ENCODE data around the gene ACBD4. TPM values are rescaled to one million over a fixed set of nuclear protein-coding genes. Genes with fewer than 3 reads are reported as not detected.

Gene ACBD4
- total and polyA plus RNA-seq, 2 donors (not counting 3 experiments of a cell fraction or from before 2014, with no cell fraction given) = 4.5 to 7.5 TPM

DNA sequence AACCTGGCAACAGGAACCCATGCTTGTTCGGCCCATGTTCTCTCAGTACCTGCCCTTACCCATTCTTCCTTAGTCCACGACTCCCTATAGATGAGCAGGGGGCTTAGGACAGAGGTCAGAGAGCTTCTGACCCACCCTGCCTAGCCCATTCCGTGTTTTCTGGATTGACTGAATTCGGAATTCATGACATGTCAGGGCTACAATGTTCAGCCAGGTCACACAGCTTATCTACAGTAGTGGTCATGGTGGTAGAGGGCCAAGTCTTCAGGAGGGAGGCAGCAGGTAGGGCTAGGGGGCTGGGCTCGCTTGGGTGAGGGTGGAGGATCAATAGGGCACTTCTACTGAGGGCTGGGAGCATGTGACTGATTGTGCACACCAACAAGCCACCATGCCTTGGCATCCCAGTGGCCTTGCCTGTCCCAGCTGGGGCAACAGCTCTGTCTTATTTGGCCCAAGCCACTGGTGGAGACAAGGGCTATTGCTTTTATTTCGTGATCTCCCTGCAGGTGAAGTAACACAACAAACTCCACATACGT is 29.3 kb downstream of the ACBD4 start:
- FAIRE-seq (no peak), DNase-seq (ENCODE audit: low read depth, low spot score) (no peak)
- peaks cover 11% of the 10 kb centered on the region for H3K79me2 ChIP-seq (ENCODE audit: control insufficient read depth, insufficient read depth, low read length)
- H3K4me1 ChIP-seq (ENCODE audit: control insufficient read depth, extremely low read depth, insufficient read depth, low read length) = peaks cover 7% of the 10 kb centered on the region
- no peaks in the 10 kb centered on the region for H3K27me3 ChIP-seq (ENCODE audit: control insufficient read depth in 2 of 2, insufficient read depth in 2 of 2, low read length in 2 of 2)
- H4K20me1 ChIP-seq (replicated peaks; ENCODE audit: control insufficient read depth, extremely low read depth, insufficient read depth, low read length) = no peaks in the 10 kb centered on the region
- CTCF ChIA-PET = interaction anchor here (1.1 kb wide), 1 partner anchor 16 kb away, joined by 3 read pairs; no protein-coding TSS in a partner anchor
- no peaks in the 10 kb centered on the region for H3K36me3 ChIP-seq (ENCODE audit: control insufficient read depth in 2 of 2, extremely low read depth in 1 of 2, insufficient read depth in 2 of 2, low read length in 2 of 2)
- BruUV-seq (replicated peaks) = no TSS peak
- TF ChIP-seq FOS (IDR thresholded peaks at IDR 0.05; ENCODE audit: borderline replicate concordance, insufficient read depth, low read length) (no peak), EZH2 (IDR thresholded peaks at IDR 0.05; ENCODE audit: borderline replicate concordance, low read depth, low read length, severe bottlenecking) (no peak), POLR2AphosphoS5 (IDR thresholded peaks at IDR 0.05; ENCODE audit: insufficient read depth, low read depth, low read length) (no peak), MYC (IDR thresholded peaks at IDR 0.05; ENCODE audit: low read depth, low read length) (no peak), POLR2A (IDR thresholded peaks at IDR 0.05; ENCODE audit: low read depth, low read length) (no peak), JUN (IDR thresholded peaks at IDR 0.05; ENCODE audit: borderline replicate concordance, insufficient read depth, insufficient read length, low read depth) (no peak), GATA2 (IDR thresholded peaks at IDR 0.05; ENCODE audit: insufficient read depth, insufficient read length, low read depth, low read length) (no peak)
- TF ChIP-seq, protein P1, sequence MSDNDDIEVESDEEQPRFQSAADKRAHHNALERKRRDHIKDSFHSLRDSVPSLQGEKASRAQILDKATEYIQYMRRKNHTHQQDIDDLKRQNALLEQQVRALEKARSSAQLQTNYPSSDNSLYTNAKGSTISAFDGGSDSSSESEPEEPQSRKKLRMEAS (IDR thresholded peaks at IDR 0.05; ENCODE audit: insufficient read depth, insufficient read length) = no peak
- TF ChIP-seq, protein P2, sequence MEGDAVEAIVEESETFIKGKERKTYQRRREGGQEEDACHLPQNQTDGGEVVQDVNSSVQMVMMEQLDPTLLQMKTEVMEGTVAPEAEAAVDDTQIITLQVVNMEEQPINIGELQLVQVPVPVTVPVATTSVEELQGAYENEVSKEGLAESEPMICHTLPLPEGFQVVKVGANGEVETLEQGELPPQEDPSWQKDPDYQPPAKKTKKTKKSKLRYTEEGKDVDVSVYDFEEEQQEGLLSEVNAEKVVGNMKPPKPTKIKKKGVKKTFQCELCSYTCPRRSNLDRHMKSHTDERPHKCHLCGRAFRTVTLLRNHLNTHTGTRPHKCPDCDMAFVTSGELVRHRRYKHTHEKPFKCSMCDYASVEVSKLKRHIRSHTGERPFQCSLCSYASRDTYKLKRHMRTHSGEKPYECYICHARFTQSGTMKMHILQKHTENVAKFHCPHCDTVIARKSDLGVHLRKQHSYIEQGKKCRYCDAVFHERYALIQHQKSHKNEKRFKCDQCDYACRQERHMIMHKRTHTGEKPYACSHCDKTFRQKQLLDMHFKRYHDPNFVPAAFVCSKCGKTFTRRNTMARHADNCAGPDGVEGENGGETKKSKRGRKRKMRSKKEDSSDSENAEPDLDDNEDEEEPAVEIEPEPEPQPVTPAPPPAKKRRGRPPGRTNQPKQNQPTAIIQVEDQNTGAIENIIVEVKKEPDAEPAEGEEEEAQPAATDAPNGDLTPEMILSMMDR (IDR thresholded peaks at IDR 0.05; ENCODE audit: extremely low read depth in 1 of 2, insufficient read depth in 1 of 2, low read depth in 1 of 2, low read length in 2 of 2) = no peak
- H3K27ac ChIP-seq (ENCODE audit: insufficient read depth, low read depth, low read length) = no peak overlapping the region
- no peak overlapping the region for H2AFZ ChIP-seq (ENCODE audit: low read depth, low read length)
- no peak overlapping the region for H3K9ac ChIP-seq (replicated peaks; ENCODE audit: extremely low read depth, insufficient read depth, low read length)
- H3K9me1 ChIP-seq (replicated peaks; ENCODE audit: control insufficient read depth, extremely low read depth, insufficient read depth, low read length) = no peaks in the 10 kb centered on the region
- no peak overlapping the region for H3K4me3 ChIP-seq (replicated peaks in 1 of 3; ENCODE audit: insufficient read depth in 1 of 3, low read depth in 1 of 3, low read length in 3 of 3)
- dilution Hi-C loops (cut with MboI; ENCODE audit: extremely low pct_ligation_motif_present, low sequenced_read_pairs) (no loop called here), intact Hi-C loops (cut with micrococcal nuclease) (no loop called here)
- POLR2A ChIA-PET = interaction anchor here (1.5 kb wide), 1 partner anchor 17 kb away, joined by 3 read pairs; the partner anchor contains the start of gene HEXIM1
- H3K9me3 ChIP-seq (replicated peaks; ENCODE audit: control insufficient read depth, insufficient read depth, low read length) = no peaks in the 10 kb centered on the region
- no peak overlapping the region for H3K4me2 ChIP-seq (ENCODE audit: insufficient read depth, low read length)
